GM19372 (cell line): ENCODE measurements around the gene TWF2.
"Not testable (repeated sequence)": the region's sequence is repeated elsewhere in the genome, so short reads cannot be mapped to it uniquely, and the experiment has no call there.

Experiments
- ATAC-seq: cut with Tn5 transposase; IDR thresholded peaks from one replicate; pipeline ENCODE4 v1.9.1; 2021; ENCODE audit warnings: mild to moderate bottlenecking, low read depth, moderate library complexity; ENCODE audit not compliant: unreplicated experiment

The TWF2 gene

DNA sequence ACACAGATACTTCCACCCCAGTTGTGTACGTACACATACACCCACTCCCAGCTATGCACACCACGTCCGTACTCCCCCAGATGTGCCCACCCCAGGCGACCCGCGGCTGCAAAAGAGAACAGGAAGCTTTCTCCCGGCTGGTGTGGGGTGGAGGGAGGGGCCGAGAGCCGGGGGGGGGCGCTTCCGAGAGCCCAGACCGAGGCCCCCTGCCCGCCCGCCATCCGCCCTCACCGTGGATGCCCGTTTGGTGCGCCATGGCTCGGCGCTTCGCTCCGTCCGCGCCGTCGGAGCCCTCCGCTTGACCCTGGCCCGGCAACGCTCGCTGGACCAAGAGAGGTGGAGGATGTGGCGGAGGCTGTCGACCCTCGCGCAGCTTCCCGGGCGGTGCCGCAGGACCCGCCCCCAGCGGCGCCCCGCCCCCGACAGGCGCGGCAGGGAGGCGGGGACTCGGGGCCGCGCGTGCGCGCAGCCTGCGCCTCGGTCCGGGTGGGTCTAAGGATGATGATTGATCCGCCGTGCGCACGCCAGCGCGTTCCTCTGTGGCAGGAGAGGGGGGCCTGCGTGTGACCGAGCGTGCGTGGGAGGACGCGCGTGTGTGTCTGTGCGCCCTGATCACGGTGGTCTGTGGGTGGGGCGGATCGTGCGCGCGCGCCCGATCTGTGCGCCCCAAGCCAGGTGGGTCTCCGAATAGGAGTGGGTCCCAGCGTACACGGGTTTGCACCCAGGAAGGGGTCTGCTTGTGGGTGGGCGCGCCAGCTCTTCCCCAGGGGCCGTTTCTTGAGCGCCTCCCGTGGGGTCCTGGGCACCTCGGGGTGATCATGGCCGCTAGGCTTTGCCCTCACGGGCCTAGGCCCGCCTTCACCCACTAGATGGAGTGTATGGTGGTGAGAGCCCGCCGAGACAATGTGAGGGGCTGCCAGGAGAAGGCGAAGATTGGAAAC lies at the start of gene TWF2:
TWF2 (minus strand) TSS at position 398 of the 941 bp plus-strand sequence; CDS start at position 256, 142 bp downstream.
- ATAC-seq = peak; percentile 73

DNA sequence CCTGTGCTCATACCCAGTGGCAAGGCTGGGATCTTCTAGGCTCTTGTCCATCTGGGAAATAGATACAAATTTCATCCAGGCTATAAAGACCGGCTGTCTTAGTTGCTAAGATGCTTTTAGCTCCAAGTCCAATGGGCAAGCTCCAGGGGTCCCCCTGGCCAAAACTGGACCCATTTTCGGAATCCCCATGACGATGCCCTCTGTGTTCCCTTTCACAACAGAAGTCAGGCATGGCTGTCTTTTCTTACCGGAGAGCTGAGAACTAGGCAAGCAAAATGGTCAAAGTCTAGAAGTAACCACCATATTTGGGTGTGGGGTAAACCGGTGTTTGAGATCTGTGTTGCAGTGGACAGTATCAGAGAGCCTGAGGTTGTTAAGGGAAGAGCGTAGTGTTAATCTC lies 49.7 kb upstream of the TWF2 start:
- ATAC-seq = no peak

DNA sequence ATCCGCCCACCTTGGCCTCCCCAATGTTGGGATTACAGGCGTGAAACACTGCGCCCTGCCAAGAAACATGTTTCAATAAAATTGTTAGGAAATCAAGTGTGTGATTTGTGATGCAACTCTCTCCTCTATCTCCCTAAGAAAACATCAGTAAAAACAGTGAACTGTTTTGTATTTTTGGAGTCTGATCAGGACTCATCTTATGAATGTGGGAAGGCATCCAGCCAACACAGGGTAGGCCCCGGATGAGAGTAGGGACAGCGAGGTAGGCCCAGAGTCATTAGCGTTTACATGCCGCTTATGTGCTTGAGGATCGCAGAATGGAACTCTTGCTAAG lies 47.8 kb upstream of the TWF2 start:
- ATAC-seq = no peak

DNA sequence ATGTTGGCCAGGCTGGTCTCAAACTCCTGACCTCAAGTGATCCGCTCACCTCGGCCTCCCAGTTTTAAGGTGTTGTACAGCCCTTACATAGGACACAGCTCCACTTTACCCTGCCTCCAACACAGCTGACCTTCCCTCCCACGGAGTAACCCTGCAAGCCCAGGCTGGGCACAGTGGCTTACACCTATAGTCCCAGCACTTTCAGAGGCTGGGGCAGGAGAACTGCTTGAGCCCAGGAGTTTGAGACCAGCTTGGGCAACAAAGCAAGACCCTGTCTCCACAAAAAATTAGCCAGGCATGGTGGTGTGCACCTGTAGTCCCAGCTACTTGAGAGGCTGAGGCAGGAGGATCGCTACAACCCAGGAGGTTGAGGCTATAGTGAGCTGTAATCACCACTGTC lies 45.1 kb upstream of the TWF2 start:
- ATAC-seq = not testable (repeated sequence)

DNA sequence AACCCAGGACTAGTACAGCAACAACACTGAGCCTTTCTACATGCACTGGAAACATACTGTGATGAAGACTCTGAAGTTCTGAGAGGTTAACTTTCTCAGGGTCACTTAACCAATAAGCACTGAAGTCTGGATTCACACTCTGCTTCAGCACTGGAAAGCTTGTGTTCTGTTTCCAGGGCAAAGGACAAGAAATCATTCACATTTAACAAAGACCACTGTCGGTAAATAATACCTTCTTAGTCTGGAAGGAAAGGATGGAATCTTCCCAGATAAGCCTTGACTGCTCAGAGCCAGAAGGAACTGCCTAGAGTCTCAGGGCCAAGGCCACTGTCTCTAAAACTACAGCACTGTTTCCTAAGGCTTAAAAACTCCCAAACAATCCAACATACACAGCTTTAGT lies 44.3 kb upstream of the TWF2 start:
- no peak for ATAC-seq

DNA sequence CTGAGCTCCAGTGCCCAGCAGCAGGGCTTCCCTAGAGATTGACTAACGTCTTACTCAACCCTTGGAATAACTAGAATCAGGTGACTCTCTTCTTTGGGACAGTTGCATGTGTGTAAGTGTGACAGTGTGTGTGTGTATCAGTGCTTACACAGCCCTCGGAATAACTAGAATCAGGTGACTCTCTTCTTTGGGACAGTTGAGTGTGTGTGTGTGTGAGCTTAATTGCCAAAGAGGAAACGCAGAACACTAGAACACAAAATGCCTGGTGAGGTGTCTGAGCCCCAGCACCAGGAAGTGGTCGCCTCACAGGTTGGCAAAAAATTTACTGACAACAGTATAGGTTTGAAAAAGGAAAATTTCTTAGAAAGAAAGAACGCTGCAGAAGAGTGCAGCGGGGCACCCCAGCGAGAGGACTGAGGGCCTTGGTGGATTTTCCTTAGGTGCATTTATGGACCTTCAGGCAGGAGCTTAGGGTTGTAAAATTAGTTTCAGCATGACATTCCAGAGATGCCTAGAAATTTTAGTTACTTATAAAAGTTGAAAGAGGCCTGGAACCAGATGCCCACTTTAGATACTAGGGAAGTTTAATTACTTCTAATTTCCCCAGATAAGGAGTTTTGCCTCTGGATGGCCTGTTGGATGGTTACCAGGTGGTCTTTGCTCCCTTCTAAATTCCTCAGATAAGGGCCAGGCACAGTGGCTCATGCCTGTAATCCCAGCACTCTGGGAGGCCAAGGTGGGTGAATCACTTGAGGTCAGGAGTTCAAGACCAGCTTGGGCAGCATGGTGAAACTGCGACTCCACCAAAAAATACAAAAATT lies 43.2 kb upstream of the TWF2 start:
- no peak for ATAC-seq

DNA sequence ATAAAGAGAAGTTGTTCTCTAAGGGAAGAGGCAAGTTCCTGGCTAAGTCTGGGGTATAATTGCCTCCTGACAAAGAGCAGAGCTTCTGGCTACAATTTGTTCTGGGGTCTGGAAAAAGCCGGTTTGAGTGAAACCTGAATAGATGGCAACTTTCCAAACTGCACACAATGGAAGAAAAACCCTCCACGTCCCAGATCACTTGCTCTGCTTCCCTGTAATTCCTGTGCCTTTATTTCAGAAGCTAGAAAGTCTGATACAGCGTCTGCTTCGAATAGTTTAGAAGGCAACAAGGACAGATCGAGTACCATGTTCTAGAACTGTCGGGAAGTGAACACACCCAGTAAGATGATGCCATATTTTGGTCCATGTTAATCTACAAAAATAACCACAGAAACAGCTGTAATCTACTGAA lies 41.1 kb upstream of the TWF2 start:
- no peak for ATAC-seq

GRCh38 chr3:52279596-52279995 lies 40.6 kb upstream of the TWF2 start:
- no peak for ATAC-seq

DNA sequence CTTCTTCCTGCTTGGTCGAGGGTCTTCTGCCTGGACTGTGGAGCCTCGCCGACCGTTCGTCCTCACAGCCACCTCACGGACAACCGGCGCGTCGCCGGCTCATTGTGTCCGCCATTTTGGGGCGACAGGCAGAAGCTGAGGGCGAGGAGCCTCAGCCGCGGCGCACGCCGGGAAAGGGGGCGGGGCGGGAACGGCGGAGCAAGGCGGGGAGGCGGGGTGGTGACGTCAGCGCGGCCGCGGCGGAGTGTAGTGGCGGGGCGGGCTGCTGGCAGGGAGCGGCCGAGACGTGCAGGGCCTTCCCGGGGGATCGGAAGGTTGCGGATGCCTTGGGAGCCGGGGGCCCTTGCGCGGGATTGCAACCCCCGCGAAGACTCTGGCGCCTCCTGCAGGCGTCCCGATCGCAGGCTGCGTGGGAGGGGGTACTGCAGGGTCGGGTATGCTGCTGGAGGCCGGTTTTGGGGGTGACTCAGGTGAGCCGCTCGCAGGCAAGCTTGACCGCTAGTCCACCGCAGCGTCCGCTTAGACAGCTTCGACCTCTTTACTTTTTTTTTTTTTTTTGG lies 39.6 kb upstream of the TWF2 start, which contains the start of gene WDR82:
WDR82 (minus strand) TSS at position 140 of the 560 bp plus-strand sequence. CDS start 288 bp downstream, outside the sequence.
- peak; percentile 82 for ATAC-seq

- ATAC-seq = peak; percentile 58
These were observed 39.1 kb upstream of the TWF2 start for GRCh38 chr3:52277972-52278509.

GRCh38 chr3:52277071-52277964 lies 38.4 kb upstream of the TWF2 start:
- ATAC-seq = no peak

GRCh38 chr3:52274781-52275180 lies 35.8 kb upstream of the TWF2 start:
- ATAC-seq = not testable (repeated sequence)

GRCh38 chr3:52272831-52273230 lies 33.9 kb upstream of the TWF2 start:
- ATAC-seq = no peak

DNA sequence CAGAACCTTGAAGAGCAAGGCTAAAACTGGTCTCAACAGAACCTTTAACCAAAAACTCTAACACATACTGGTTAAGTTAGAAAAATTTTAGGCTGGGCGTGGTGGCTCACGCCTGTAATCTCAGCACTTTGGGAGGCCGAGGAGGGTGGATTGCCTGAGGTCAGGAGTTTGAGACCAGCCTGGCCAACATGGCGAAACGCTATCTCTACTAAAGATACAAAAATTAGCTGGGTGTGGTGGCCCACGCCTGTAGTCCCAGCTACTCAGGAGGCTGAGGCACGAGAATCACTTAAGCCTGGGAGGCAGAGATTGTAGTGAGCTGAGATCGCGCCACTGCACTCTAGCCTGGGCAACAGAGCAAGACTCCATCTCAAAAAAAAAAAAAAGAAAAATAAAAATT lies 33.2 kb upstream of the TWF2 start:
- not testable (repeated sequence) for ATAC-seq

GRCh38 chr3:52270252-52270754 lies 31.3 kb upstream of the TWF2 start:
- ATAC-seq = no peak

DNA sequence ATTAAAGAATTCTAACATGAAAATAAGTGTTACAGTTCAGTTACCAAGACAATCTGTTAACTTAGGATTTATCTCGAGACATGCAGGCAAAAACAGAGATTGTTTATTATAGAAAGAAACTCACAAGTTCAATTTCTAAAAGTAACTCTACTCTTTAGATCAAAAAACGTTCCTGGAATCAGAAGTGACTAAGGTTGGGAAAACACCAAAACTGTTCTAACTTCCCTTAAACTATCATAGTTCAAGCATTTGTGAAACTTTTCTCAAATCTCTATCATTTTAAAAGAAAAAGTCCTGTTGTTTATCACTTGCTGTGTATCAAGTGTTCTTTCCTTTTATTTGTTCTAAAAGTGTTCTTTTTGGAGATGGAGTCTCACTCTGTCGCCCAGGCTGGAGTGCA lies 30.8 kb upstream of the TWF2 start:
- no peak for ATAC-seq

GRCh38 chr3:52268036-52268435 lies 29.1 kb upstream of the TWF2 start:
- no peak for ATAC-seq

DNA sequence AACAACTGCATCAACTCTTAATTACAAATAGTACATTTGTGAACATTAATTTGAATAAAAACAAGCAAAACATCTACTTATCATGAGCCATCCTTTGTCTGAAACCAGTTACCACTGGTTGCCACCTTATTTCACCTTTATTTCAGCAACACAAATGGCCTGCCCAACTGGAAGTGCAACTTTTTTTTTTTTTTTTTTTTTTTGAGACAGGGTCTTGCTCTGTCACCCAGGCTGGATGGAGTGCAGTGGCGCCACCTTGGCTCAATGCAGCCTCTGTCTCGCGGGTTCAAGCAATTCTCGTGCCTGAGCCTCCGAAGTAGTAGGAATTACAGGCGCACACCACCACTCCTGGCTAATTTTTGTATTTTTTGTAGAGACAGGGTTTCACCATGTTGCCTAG lies 26.4 kb upstream of the TWF2 start:
- ATAC-seq = no peak

GRCh38 chr3:52262447-52262846 lies 23.5 kb upstream of the TWF2 start:
- no peak for ATAC-seq

DNA sequence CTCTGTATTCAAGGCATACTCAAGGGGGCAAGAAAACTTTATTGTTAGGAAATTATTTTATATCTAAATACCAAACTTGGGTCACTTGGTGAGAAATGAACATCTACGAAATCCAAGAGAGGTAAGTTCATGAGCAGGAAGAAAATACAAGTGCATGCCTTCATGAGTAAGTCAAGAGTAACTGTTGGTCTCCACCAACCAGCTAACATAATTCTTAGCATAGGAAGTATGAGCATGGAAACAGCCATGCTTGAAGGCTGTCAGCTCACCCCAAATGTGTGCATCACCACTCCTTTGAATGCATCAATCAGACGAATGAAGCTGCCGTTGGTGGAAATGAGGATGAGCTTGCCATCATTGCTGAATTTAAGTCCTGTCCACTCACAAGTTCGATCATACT lies 20.5 kb upstream of the TWF2 start:
- no peak for ATAC-seq
